Natural killer cell (primary cell): ENCODE measurements around the gene PHLDB3. TPM values are rescaled to one million over a fixed set of nuclear protein-coding genes. Genes with fewer than 3 reads are reported as not detected.

Experiments
- ATAC-seq, 3 donors: fragments of 150-1000 bp in 2 of 3; fragments of 200-7000 bp in 1 of 3; cut with Tn5 transposase; 1 replicate in 1 of 3; 2 replicates in 2 of 3; pipeline ENCODE4 v1.10.0; 2021; ENCODE audit warnings: mild to moderate bottlenecking in 2 of 3, moderate library complexity in 2 of 3
- DNase-seq, 2 donors: peaks; one replicate each; pipeline versions ENCODE4 v3.0.0 to v3.0.0-alpha.2; 2013 to 2021; ENCODE audit warnings: mixed read lengths in 1 of 2
- H3K27ac ChIP-seq: one replicate; pipeline ENCODE4 v1.5.1; 2013; ENCODE audit warnings: mild to moderate bottlenecking, low read length
- H3K27me3 ChIP-seq: one replicate; pipeline ENCODE4 v1.6.1; 2013; ENCODE audit warnings: low read length; ENCODE audit not compliant: control insufficient read depth, insufficient read depth
- H3K36me3 ChIP-seq: one replicate; pipeline ENCODE4 v1.6.1; 2013; ENCODE audit warnings: low read length; ENCODE audit not compliant: control insufficient read depth, insufficient read depth
- H3K4me1 ChIP-seq: one replicate; pipeline ENCODE4 v1.6.1; 2013; ENCODE audit warnings: low read length; ENCODE audit not compliant: control insufficient read depth, insufficient read depth
- H3K4me3 ChIP-seq: one replicate; pipeline ENCODE4 v1.5.1; 2013; ENCODE audit warnings: low read length
- H3K9me3 ChIP-seq: one replicate; pipeline ENCODE4 v1.6.1; 2013; ENCODE audit warnings: low read length; ENCODE audit not compliant: control insufficient read depth, insufficient read depth
- H3K27ac Mint-ChIP-seq, 2 donors: one replicate each; pipeline ENCODE4 v1.8.0; 2022; ENCODE audit warnings: mild to moderate bottlenecking in 2 of 2, mixed read lengths in 2 of 2, moderate library complexity in 1 of 2
- H3K27me3 Mint-ChIP-seq, 2 donors: one replicate each; pipeline ENCODE4 v1.8.0; 2022; ENCODE audit warnings: low read depth in 2 of 2, mixed read lengths in 2 of 2
- H3K36me3 Mint-ChIP-seq: one replicate; pipeline ENCODE4 v1.8.0; 2022; ENCODE audit warnings: mixed read lengths
- H3K4me1 Mint-ChIP-seq, 2 donors: one replicate each; pipeline ENCODE4 v1.8.0; 2022; ENCODE audit warnings: mixed read lengths in 2 of 2
- H3K4me3 Mint-ChIP-seq: one replicate; pipeline ENCODE4 v1.8.0; 2022; ENCODE audit warnings: mild to moderate bottlenecking, moderate library complexity, mixed read lengths
- H3K9me3 Mint-ChIP-seq, 2 donors: one replicate each; pipeline ENCODE4 v1.8.0; 2022; ENCODE audit warnings: mixed read lengths in 2 of 2
- WGBS: methylation state at CpG from one replicate; pipeline ENCODE4 v1.1.7; 2013; ENCODE audit warnings: missing lambda C conversion rate; ENCODE audit not compliant: insufficient coverage; 5-methylcytosine and 5-hydroxymethylcytosine counted together
- intact Hi-C: fragments of 100-400 bp; cut with micrococcal nuclease; formaldehyde crosslinking; loops from one replicate; pipeline ENCODE4 v1.14.2; 2022
- total RNA-seq, 4 donors: library from RNA; stranded (reverse); fragments of 120-200 nt in 1 of 4; gene quantifications; one replicate each; pipeline versions ENCODE4 v1.2.3 to v1.2.4, GENCODE V29; 2013 to 2022
- TF ChIP-seq, protein P1 (sequence below): fragments of 200-600 bp; IDR thresholded peaks from one replicate; pipeline ENCODE4 v1.8.0; 2022; ENCODE audit warnings: antibody characterized with exemption

PHLDB3 gene
- total RNA-seq, 3 donors from 2014 or later (not counting 1 experiment from before 2014, with no cell fraction given) = 24.5 to 24.9 (median 24.8) TPM

DNA sequence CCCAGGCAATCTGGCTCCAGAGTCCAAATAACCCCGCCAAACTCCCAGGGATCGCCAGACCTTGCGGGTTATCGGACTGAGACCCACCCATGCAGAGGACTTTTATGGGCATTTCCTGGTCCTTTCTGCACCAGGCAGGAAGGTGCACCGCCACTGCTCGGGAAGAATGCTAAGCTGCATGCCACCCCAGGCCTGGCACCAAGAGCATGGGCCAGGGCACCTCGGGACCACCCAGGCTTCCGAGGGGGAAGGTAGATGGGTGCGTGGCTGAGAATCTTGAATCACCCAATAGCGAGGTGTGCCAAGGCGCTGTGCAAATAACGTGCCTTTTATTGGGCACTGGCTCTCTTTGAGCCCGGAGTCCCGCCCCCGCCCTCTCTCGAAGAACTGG is 28.0 kb upstream of the PHLDB3 start:
- no peaks in the 10 kb centered on the region for H3K36me3 ChIP-seq
- H3K4me3 ChIP-seq = peak overlapping the region; percentile 78
- peak in 1 of 3 donors; percentile 4 for ATAC-seq
- Mint-ChIP-seq H3K27ac (peak overlapping the region; percentile 90 to 93), H3K9me3 (no peaks in the 10 kb centered on the region), H3K4me1 (peaks cover 30 to 34% of the 10 kb centered on the region in 2 donors), H3K27me3 (no peaks in the 10 kb centered on the region), H3K4me3 (peak overlapping the region; percentile 97), H3K36me3 (no peaks in the 10 kb centered on the region)
- DNase-seq = peak in 1 of 2 donors; percentile 27
- no peaks in the 10 kb centered on the region for H3K9me3 ChIP-seq
- intact Hi-C loops = loop anchor here (2.0 kb wide), 1 partner anchor 30 kb away; no protein-coding TSS in a partner anchor
- WGBS = 2% methylated on average over 16 of the region's 16 CpGs
- H3K27me3 ChIP-seq = no peaks in the 10 kb centered on the region
- peaks cover 26% of the 10 kb centered on the region for H3K4me1 ChIP-seq
- peak overlapping the region; percentile 56 for H3K27ac ChIP-seq
- TF ChIP-seq, protein P1, sequence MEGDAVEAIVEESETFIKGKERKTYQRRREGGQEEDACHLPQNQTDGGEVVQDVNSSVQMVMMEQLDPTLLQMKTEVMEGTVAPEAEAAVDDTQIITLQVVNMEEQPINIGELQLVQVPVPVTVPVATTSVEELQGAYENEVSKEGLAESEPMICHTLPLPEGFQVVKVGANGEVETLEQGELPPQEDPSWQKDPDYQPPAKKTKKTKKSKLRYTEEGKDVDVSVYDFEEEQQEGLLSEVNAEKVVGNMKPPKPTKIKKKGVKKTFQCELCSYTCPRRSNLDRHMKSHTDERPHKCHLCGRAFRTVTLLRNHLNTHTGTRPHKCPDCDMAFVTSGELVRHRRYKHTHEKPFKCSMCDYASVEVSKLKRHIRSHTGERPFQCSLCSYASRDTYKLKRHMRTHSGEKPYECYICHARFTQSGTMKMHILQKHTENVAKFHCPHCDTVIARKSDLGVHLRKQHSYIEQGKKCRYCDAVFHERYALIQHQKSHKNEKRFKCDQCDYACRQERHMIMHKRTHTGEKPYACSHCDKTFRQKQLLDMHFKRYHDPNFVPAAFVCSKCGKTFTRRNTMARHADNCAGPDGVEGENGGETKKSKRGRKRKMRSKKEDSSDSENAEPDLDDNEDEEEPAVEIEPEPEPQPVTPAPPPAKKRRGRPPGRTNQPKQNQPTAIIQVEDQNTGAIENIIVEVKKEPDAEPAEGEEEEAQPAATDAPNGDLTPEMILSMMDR = no peak

DNA sequence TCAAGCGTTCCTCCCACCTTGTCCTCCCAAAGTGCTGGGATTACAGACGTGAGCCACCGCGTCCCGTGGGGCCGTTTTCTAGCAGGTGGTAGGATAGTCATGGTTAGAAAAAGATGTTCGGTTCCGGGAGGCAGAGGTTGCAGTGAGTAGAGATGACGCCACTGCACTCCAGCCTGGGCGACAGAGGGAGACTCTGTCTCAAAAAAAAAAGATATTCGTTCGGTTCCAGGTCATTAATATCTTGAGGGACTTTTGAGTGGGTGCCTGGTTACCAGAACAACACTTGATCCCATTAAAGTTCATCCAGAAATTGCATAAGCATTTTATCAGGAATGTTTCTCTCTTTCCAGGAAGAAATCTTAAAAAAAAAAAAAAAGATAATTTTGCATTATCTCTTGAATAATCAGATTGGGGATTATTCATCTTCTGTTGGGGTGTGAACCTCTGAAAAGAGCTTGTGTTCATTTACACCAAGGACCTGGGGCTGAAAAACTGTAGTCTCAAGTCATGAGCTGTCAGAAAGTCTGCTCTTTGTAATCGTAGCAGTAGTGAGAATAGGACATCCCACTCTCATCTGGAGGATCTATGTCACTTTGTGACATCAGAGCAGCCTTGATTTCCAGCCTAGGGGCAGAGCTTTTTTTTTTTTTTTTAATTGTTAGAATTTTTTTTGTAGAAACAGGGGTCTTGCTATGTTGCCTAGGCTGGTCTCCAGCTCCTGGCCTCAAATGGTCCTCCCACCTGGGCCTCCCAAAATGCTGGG is 23.5 kb upstream of the PHLDB3 start:
- WGBS = 86% methylated on average over 13 of the region's 13 CpGs
- Histone ChIP-seq H3K36me3 (no peaks in the 10 kb centered on the region), H3K27ac (no peak overlapping the region), H3K4me3 (no peak overlapping the region), H3K4me1 (peaks cover 41% of the 10 kb centered on the region), H3K27me3 (no peaks in the 10 kb centered on the region), H3K9me3 (no peaks in the 10 kb centered on the region)
- H3K27me3 Mint-ChIP-seq = no peaks in the 10 kb centered on the region
- no peaks in the 10 kb centered on the region for H3K36me3 Mint-ChIP-seq
- intact Hi-C loops = loop anchor here (1.0 to 2.0 kb wide), 2 partner anchors 24 to 65 kb away; partner anchors contain the start of gene PHLDB3
- H3K27ac Mint-ChIP-seq = peak overlapping the region in 1 of 2 donors; percentile 90
- no peak for ATAC-seq
- TF ChIP-seq, protein P1 = no peak
- H3K9me3 Mint-ChIP-seq = no peaks in the 10 kb centered on the region
- H3K4me1 Mint-ChIP-seq = peaks cover 33 to 35% of the 10 kb centered on the region in 2 donors
- no peak for DNase-seq
- H3K4me3 Mint-ChIP-seq = peak overlapping the region; percentile 41

DNA sequence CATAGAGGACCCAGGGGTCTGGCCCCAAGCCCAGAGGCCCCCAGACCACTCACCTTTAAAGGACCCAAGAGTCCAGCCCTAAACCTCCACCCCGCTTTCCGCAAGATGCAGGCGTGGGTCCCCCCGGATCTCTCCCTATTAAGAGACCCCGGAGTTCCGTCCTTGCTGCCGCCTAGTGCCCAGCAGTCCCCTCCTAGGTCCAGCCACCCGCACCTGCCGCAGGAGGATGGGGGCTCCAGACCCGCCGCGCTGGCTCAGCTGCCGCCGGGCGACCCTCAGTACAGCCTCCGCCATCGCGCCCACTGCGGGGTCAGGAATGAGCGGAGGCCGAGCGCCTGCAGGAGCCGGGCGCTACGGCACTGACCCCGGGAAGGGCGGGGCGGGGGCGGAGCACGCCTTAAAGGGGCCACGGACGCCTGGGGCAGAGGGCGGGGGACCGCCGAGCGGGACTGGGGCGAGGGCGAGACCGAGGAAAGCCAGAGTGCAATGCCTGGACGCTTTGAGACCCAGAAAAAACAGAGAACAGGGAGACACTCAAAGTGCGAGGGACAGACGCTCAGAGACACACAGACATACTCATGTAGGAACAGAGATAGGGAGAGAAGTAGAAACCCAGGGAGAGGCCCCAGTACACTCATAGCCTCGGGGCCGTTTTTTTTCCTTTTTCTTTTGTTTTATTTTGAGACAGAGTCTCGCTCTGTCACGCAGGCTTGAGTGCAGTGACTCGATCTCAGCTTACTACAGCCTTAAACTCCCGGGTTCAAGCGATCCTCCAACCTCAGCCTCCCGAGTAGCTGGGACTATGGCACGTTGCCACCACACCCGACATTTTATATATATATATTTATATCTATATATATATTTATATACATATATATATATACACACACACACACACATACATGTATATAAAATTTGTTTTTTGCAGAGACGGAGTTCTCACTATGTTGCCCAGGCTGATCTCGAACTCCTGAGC is 22.6 kb upstream of the PHLDB3 start, which contains the start of gene ETHE1:
Gene ETHE1, minus strand, starts transcription at position 318 of the 976 bp plus-strand sequence. Its CDS starts 24 bp downstream, at position 294.
- ATAC-seq = peak; percentile 89 to 93 (median 91)
- DNase-seq = peak; percentile 71 to 76
- Histone ChIP-seq H3K27ac (peak within 1 kb of the TSS; percentile 75), H3K4me1 (peaks cover 33% of the 10 kb centered on the region), H3K36me3 (no peaks in the 10 kb centered on the region), H3K27me3 (no peaks in the 10 kb centered on the region), H3K9me3 (no peaks in the 10 kb centered on the region), H3K4me3 (peak within 1 kb of the TSS; percentile 82)
- no peaks in the 10 kb centered on the region for H3K27me3 Mint-ChIP-seq
- H3K4me1 Mint-ChIP-seq = peaks cover 24 to 27% of the 10 kb centered on the region in 2 donors
- WGBS = 5% methylated on average over 51 of the region's 54 CpGs
- peak within 1 kb of the TSS; percentile 77 to 90 for H3K27ac Mint-ChIP-seq
- intact Hi-C loops = loop anchor here (1.0 to 2.0 kb wide), 2 partner anchors 23 to 64 kb away; partner anchors contain the start of gene PHLDB3
- no peaks in the 10 kb centered on the region for H3K9me3 Mint-ChIP-seq
- peak within 1 kb of the TSS; percentile 69 for H3K4me3 Mint-ChIP-seq
- TF ChIP-seq, protein P1 = no peak
- H3K36me3 Mint-ChIP-seq = no peaks in the 10 kb centered on the region
